Psoas muscle (tissue), 8 donors: Measurements from ENCODE around the gene STAP2. TPM values are rescaled to one million over a fixed set of nuclear protein-coding genes. Genes with fewer than 3 reads are reported as not detected.

ENCODE experiments used
- ATAC-seq, 4 donors: fragments of 200-7000 bp; cut with Tn5 transposase; one replicate each; pipeline ENCODE4 v1.9.1; 2020; ENCODE audit warnings: moderate library complexity in 3 of 4, mild to moderate bottlenecking in 2 of 4
- DNase-seq, 2 donors: peaks; one replicate each; pipeline ENCODE4 v3.0.0-alpha.2; 2020
- H3K27ac ChIP-seq: fragments of 200-600 bp; one replicate; pipeline ENCODE4 v1.8.0; 2022
- H3K27me3 ChIP-seq, 3 donors: fragments of 200-600 bp in 1 of 3; one replicate each; pipeline versions ENCODE4 v1.6.1 to v1.8.0; 2013 to 2022; ENCODE audit warnings: low read length in 2 of 3, mild to moderate bottlenecking in 2 of 3, moderate library complexity in 1 of 3; ENCODE audit not compliant: insufficient read depth in 3 of 3
- H3K36me3 ChIP-seq, 2 donors: fragments of 200-600 bp in 1 of 2; one replicate each; pipeline versions ENCODE4 v1.6.1 to v1.8.0; 2013 to 2022; ENCODE audit warnings: low read depth in 1 of 2, mild to moderate bottlenecking in 1 of 2, moderate library complexity in 1 of 2; ENCODE audit not compliant: insufficient read depth in 1 of 2
- H3K4me1 ChIP-seq: fragments of 200-600 bp; one replicate; pipeline ENCODE4 v1.8.0; 2022
- H3K4me3 ChIP-seq: fragments of 200-600 bp; one replicate; pipeline ENCODE4 v1.8.0; 2022; ENCODE audit warnings: mild to moderate bottlenecking
- H3K9me3 ChIP-seq: fragments of 200-600 bp; one replicate; pipeline ENCODE4 v1.8.0; 2022
- WGBS, 3 donors: extraction: QIAGEN DNeasy Blood & Tissue Kit; methylation state at CpG; one replicate each; pipeline versions ENCODE4 v1.1.6 to v1.1.7; 2013; 5-methylcytosine and 5-hydroxymethylcytosine counted together
- intact Hi-C, 2 donors: fragments of 100-400 bp; cut with DNase I; formaldehyde crosslinking; loops; one replicate each; pipeline versions ENCODE4 v1.11.0 to v1.14.2; 2022
- polyA plus RNA-seq, 3 donors: library from polyadenylated mRNA; stranded (reverse); fragments of 200-250 nt; gene quantifications; one replicate each; pipeline ENCODE4 v1.2.3, GENCODE V29; 2013
- total RNA-seq, 4 donors: library from RNA; stranded (reverse); fragmentation: NEBNext Ultra II Directional in 2 of 4; extraction: Animal tissue kit (Norgen Biotek cat#: 25700) in 2 of 4; gene quantifications; one replicate each; pipeline versions ENCODE4 v1.2.1 to v1.2.4, GENCODE V29; 2021 to 2023
- TF ChIP-seq, protein P1 (sequence below): fragments of 200-600 bp; IDR thresholded peaks from one replicate; pipeline ENCODE4 v1.8.0; 2022; ENCODE audit warnings: antibody characterized with exemption
- donor health status: healthy with polysubstance abuse.
- donor health status: DM: no; HTN: no; CAD: no; lungs with moderate emphysema.
- donor health status: Bipolar disorder and iron deficiency.
- donor health status: healthy.
- donor health status: DM: yes; HTN: yes; CAD: no.
- donor health status: DM: no; HTN: no; CAD: no.
- donor health status: DM: no; HTN: no; CAD: no.
- donor health status: DM: yes; HTN: yes; CAD: no.

STAP2 gene
- total and polyA plus RNA-seq, 7 donors: 0.31 to 3.7 (median 0.66) TPM

DNA sequence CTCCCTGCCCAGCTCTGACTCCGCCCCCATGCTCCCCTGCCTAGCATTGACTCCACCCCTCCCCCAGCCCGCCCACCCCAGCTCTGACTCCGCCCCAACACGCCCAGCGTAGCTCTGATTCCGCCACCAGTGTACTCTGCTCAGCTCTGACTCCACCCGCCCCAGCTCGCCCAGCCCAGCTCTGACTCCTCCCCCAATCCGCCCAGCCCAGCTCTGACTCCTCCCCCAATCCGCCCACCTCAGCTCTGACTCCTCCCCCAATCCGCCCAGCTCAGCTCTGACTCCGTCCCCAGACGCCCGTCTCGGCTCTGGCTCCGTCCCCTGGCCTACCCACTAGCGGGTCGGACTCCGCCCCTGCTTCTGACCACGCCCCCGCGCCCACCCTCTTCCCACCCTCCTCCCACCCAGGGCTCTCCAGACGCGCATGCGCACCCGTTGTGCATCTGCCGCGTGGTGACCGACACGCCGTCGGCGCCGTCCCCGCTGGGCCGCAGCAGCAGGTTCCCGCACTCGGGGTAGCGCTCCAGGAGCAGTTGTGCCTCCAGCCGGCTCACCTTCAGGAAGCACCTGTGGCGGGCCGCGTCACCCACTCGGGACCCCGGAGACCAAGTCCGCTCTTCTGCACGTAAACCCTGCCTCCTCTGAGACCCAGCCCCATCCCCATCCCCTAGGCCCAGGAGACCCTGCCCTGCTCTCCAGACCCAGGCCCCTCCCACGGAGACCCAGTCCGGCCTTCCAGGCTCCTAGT is 10.2 kb downstream of the STAP2 start:
- 0 to 1% (median 1%) methylated on average over 37 to 49 of the region's 49 CpGs for WGBS, 3 donors
- Histone ChIP-seq H3K36me3 (no peaks in the 10 kb centered on the region), H3K9me3 (no peaks in the 10 kb centered on the region), H3K27me3 (peaks cover 0 to 20% (median 9%) of the 10 kb centered on the region in 3 donors), H3K27ac (no peak overlapping the region), H3K4me3 (peak overlapping the region; percentile 59), H3K4me1 (no peaks in the 10 kb centered on the region)
- intact Hi-C loops: no loop called here
- DNase-seq (peak; percentile 88 to 99), ATAC-seq (peak; percentile 92 to 95 (median 94))
- TF ChIP-seq, protein P1, sequence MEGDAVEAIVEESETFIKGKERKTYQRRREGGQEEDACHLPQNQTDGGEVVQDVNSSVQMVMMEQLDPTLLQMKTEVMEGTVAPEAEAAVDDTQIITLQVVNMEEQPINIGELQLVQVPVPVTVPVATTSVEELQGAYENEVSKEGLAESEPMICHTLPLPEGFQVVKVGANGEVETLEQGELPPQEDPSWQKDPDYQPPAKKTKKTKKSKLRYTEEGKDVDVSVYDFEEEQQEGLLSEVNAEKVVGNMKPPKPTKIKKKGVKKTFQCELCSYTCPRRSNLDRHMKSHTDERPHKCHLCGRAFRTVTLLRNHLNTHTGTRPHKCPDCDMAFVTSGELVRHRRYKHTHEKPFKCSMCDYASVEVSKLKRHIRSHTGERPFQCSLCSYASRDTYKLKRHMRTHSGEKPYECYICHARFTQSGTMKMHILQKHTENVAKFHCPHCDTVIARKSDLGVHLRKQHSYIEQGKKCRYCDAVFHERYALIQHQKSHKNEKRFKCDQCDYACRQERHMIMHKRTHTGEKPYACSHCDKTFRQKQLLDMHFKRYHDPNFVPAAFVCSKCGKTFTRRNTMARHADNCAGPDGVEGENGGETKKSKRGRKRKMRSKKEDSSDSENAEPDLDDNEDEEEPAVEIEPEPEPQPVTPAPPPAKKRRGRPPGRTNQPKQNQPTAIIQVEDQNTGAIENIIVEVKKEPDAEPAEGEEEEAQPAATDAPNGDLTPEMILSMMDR: no peak

- peak overlapping the region; percentile 39 for H3K4me3 ChIP-seq
- 5 to 12% (median 12%) methylated on average over 13 of the region's 13 CpGs for WGBS, 3 donors
- peak in 1 of 4 donors; percentile 5 for ATAC-seq
- peaks cover 0 to 20% (median 9%) of the 10 kb centered on the region in 3 donors for H3K27me3 ChIP-seq
- no peaks in the 10 kb centered on the region for H3K36me3 ChIP-seq
- no peaks in the 10 kb centered on the region for H3K4me1 ChIP-seq
- DNase-seq: no peak
- no peaks in the 10 kb centered on the region for H3K9me3 ChIP-seq
- H3K27ac ChIP-seq: no peak overlapping the region
- TF ChIP-seq, protein P1: no peak
- intact Hi-C loops: no loop called here
These were observed 10.8 kb downstream of the STAP2 start for GRCh38 chr19:4327877-4328242.

- Histone ChIP-seq H3K36me3 (no peaks in the 10 kb centered on the region), H3K27ac (no peak overlapping the region), H3K9me3 (no peaks in the 10 kb centered on the region), H3K4me3 (peak overlapping the region; percentile 39), H3K4me1 (no peaks in the 10 kb centered on the region), H3K27me3 (peaks cover 0 to 20% (median 9%) of the 10 kb centered on the region in 3 donors)
- TF ChIP-seq, protein P1: no peak
- WGBS, 3 donors: 3 to 5% (median 4%) methylated on average over 28 to 30 of the region's 30 CpGs
- intact Hi-C loops: no loop called here
- ATAC-seq: peak in 3 of 4 donors; percentile 6 to 67 (median 65)
- peak; percentile 57 to 90 for DNase-seq
These were observed 11.3 kb downstream of the STAP2 start for GRCh38 chr19:4327252-4327876.

GRCh38 chr19:4326837-4327251 is 11.8 kb downstream of the STAP2 start:
- H3K9me3 ChIP-seq: no peaks in the 10 kb centered on the region
- no peak overlapping the region for H3K4me3 ChIP-seq
- TF ChIP-seq, protein P1: no peak
- intact Hi-C loops: no loop called here
- no peak overlapping the region for H3K27ac ChIP-seq
- DNase-seq: no peak
- 8 to 17% (median 15%) methylated on average over 31 to 33 of the region's 33 CpGs for WGBS, 3 donors
- peaks cover 0 to 20% (median 9%) of the 10 kb centered on the region in 3 donors for H3K27me3 ChIP-seq
- no peaks in the 10 kb centered on the region for H3K36me3 ChIP-seq
- ATAC-seq: no peak
- no peaks in the 10 kb centered on the region for H3K4me1 ChIP-seq
